HG03060 (cell line): Measurements from ENCODE around the gene ATAD5.
"Not testable (repeated sequence)": the region's sequence is repeated elsewhere in the genome, so short reads cannot be mapped to it uniquely, and the experiment has no call there.

Source experiments
- ATAC-seq: cut with Tn5 transposase; IDR thresholded peaks from one replicate; pipeline ENCODE4 v1.9.1; 2021; ENCODE audit warnings: low read depth, moderate number of reproducible peaks; ENCODE audit not compliant: unreplicated experiment

ATAD5 gene

DNA sequence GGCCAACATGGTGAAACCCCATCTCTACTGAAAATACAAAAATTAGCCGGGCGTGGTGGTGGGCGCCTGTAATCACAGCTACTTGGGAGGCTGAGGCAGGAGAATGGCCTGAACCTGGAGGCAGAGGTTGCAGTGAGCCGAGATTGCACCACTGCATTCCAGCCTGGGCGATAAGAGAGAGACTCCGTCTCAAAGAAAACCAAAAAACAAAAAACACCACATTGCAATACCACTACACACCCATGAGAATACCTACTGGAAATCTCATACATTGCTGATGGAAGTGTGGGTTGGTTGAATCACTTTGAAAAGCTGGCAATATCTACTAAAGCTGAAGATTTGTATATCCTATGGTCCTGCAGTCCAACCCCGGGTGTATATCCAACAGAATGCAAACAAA is 78.4 kb downstream of the ATAD5 start:
- ATAC-seq = not testable (repeated sequence)

DNA sequence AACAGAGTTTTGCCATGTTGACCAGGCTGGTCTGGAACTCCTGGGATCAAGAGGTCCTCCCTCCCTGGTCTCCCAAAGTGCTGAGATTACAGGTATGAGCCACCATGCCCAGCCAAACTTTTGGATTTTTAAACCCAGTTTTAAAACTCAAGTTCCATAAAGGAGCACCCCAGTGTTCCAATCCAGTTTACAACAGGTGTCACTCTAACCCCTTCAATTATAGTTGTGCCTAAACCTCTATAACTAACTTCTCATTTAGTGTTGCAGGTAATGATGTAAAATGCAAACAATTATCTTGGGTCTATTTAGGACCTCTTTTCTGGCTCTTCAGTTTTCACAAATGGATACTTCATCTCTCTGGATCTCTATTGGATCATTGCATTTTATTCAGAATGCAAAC is 82.2 kb downstream of the ATAD5 start:
- no peak for ATAC-seq

DNA sequence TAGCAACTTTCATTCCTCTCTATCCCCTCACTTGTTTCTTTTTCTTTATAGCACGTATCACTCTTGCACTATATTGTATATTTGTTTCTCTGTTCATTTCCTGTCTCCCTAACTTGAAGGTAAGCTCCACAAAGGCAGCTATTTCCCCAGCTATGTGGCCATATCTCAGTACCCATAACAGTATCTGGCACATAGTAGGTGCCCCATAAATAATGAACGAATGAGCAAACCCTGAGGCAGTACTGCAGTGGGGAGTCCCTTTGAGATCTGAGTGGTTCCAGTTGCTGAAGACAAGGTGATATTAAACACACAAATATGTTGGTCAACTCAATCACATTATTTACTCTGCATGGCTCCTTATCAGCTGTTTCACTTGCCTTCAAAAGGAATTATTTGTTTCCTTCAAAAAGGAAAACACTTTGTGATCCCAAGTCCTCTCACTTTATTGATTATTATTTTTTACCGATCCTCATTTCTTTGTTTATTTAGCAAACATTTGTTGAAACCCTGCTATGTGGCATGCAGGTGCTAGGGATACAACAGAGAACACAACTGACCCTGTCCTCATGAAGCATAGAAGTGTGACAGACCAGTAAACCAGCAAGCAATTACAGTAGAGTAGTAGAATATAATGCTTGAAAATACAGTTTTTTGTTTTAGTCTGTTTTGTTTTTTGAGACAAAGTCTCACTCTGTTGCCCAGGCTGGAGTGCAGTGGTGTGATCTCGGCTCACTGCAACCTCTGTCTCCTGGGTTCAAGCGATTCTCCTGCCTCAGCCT is 84.3 kb downstream of the ATAD5 start:
- no peak for ATAC-seq

DNA sequence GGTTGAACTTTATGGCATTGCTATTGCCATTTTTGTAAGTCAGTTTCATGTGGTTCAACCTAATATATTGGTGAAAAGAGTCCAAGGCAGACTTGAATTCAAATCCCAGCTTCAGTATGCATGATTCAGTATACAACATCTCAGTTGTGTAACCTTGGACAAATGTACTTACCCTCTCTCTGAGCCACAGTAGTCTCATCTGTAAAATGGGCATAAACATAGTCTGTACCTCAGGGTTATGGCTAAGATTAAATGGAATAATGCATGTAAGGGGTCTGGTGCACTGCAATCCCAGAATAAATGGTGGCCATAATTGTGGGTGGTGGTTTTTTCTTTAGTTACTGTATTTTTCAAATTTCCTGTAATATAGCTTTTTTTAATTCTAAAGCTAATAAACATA is 85.3 kb downstream of the ATAD5 start:
- ATAC-seq = no peak

DNA sequence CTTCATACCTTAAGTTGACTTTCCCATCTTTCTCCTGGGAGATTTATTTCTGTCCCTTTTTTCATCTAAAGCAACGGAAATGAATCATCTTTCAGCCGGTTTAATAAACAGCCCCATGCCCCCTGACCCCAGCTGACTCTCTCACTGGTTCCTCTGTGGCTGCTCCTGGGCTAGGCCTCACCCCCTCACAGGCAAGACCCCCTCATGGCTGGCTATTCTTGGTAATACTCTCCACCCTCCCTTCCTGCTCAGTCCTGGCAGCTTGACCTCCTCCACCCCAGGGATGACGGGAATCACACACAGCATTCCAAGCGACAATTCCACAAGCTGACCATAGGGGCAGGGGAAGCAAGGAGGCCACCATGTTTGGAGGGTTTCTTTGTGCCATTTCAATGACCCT is 88.5 kb downstream of the ATAD5 start:
- no peak for ATAC-seq

DNA sequence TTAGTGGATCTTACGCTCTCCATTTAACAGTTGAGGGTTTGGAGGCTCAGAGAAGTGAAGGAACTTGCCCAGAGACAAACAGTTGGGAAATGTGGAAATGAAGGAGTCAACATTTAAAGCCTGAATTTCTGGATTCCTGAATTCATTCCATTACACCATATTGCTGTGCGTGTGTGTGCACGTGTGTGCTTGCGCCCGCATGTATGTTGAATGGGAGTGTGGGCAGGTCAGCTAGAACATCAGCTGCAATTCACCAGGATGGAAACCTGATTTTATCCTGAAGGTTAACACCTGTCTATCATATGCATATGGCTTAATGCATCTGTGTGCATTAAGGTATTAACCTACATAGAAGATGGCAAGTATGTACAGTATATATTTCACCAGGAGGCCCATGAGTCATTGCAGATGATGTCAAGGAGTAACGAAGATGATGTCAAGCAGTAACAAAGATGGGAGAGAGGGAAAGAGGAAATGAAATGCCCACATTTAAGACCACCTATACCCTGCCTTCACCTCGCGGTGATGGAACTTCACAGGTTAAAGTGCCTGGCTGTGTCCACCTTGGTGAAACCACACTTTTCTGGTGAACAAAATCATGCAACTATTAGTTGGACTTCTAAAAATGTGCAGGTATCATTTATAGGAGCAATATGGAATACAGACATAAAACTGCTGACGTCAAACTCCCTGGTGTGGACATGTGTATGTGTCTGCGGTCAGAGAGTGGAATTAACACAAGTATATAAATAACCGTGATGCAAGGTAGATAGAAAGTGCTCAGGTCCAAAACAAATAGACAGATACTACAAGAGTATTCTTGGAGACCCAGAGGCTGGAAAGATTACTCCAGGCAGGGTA is 89.1 kb downstream of the ATAD5 start:
- no peak for ATAC-seq

DNA sequence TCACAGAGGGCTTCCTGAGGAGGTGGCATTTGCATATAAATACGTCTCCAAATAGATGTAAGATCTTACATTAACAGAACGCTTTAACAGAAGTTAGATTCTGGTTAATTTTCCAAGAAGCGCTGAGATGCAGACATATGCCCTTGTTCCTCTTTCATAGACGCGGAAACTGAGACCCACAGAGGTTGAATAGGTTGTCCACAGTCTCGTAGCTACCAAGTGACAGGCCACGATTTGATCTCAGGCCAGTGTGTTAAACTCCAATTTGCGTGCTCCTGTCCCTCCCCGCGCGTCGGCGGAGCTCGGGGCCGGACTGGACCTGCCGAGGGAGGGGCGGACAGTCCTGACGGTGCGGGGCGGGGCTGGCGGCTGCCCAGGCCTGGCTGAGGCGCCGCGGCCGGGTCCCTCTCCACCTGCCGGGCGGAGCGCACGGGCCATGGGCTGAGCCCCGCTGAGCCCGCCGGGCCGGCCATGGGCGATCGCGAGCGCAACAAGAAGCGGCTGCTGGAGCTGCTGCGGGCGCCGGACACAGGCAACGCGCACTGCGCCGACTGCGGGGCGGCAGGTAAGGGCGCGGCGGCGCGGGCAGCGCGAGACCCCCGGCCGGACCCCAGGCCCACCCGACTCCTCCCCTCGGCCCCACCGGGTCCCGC is 89.9 kb downstream of the ATAD5 start, which contains the start of gene ADAP2:
Gene ADAP2 (plus strand): TSS at position 402 of the 653 bp plus-strand sequence. CDS start 70 bp downstream, at position 472.
- ATAC-seq = no peak

DNA sequence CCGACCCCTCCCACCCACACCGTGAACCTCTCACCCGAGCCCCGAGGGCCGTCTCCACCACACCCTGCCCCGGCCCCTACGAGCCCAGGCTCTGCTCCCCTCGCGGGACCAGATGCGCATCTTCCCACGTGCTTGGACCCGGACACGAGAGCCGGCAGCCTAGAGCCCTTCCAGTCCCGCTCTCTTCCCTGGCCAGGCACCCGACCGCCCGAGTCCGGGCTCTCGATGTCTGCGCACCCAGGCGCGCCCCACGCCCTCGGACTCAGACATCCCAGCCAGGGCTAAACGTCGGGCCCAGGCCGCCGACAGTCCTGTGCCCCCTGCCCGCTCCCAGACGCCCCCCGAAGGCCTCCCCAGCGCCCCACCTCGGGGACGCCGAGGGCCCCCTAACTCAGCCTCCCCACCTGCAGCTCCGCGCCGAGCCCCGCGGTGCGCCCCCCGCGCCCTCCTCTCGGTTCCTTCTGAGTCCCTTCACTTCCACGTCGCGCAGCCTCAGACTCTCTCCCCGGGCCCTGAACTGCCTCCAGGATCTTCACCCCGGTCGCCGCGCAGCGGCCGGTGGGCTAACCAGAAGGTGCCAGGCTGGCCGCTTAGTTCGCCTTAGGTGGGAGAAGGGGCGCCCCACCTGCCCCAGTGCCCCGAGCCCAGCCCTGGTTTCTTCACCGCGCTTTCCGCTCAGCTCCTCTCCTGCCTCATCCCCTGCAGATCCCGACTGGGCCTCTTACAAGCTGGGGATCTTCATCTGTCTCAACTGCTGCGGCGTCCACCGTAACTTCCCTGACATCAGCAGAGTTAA is 90.7 kb downstream of the ATAD5 start:
- no peak for ATAC-seq

DNA sequence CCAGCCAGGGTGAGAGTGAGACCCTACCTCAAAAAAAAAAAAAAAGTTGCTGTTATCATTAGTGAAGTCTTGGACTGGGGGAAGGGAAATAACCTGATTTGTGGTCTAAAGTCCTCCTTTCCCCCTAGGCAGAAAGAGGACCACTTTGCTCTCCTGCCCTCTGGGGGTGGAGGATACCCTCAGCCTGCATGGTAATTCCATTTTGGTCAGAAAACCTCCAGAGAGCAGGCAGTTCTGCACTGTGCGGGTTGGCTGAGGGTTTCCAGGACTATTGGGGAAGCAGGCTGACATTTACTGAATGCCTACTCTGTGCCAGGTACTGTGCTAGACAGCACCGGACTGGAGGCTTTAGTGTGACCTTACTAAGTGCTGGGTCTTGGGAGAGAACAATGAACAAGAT is 92.6 kb downstream of the ATAD5 start:
- no peak for ATAC-seq

DNA sequence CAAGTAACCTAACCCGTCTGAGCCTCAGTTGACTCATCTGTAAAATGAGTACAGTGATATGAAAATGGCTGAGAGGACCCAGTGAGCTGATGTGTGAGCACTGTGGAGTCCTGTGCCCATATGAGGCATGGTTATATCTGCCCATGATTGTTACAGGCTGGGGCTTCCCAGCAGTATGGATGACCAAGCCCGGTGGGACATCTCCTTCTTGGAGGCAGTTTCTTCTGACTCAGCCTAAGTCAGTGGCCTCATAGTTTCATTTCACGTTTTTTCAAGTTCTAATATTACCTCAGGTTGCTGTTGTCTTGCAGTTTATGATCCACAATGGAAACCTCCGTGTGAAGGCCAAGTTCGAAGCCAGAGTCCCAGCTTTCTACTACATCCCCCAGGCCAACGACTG is 94.8 kb downstream of the ATAD5 start:
- ATAC-seq = no peak

DNA sequence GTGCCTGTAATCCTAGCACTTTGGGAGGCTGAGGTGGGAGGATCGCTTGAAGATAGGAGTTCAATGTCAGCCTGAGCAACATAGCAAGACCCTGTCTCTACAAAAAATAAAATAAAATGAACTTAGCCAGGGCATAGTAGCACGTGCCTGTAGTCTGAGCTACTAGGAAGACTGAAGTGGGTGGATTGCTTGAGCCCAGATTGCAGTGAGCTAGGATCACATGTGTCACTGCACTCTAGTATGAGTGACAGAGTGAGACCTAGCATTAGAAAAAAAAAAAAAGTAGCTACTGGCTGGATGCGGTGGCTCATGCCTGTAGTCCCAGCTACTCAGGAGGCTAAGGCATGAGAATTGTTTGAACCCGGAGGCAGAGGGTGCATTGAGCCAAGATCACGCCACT is 96.0 kb downstream of the ATAD5 start:
- ATAC-seq = no peak

DNA sequence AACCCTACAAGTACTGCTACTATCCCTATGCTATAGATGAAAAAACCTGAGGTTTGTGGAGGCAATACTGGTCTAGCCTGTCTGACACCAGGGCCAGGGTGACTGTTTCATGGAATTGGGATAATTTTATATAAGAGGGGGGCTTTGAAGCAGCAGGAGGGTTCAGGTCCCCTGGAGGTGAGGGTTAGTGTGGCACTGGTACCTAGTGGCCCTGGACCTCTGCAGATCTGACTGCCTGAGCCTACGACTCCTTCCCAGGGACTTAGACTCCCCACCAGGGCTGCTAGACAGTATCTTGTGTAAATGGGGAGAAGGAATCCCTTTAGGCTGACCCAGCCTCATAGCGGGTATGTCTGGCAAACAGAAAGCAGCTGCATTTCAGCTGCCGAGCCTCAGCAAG is 96.8 kb downstream of the ATAD5 start:
- no peak for ATAC-seq

DNA sequence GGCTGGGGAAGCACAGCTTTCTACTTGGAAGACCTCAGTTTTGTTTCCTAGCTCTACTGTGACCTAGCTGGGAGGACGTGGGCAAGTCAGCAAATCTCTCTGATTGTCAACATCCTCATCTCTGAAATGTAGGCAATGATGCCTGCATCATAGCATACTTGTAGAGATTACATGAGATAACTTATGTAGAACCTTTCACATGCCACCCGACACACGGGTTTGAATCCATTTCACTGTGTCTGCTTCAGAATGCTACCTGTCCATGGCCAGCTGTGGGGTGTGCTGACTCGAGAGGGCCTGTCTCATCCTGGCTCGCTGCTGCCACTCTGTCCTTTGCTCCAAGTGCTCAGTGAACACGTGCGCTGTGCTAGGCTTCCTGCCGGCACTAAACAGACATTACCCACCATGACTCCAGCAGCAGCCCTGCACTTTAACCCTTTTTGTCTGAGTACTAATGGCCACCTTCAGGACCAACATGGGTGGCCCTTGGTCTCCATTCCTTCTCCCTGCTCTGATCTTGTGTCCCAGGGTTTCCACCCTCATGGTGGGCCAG is 97.4 kb downstream of the ATAD5 start:
- no peak for ATAC-seq

DNA sequence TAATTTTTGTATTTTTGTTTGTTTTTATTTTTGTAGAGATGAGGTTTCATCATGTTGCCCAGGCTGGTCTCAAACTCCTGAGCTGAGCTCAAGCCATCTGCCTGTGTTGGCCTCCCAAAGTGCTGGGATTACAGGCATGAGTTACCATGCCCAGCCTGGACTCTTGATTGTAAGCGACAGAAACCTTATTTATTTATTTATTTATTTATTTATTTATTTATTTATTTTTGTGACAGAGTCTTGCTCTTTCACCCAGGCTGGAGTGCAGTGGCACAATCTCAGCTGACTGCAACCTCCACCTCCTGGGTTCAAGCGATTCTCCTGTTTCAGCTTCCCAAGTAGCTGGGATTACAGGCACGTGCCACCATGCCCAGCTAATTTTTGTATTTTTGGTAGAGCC is 98.1 kb downstream of the ATAD5 start:
- not testable (repeated sequence) for ATAC-seq

DNA sequence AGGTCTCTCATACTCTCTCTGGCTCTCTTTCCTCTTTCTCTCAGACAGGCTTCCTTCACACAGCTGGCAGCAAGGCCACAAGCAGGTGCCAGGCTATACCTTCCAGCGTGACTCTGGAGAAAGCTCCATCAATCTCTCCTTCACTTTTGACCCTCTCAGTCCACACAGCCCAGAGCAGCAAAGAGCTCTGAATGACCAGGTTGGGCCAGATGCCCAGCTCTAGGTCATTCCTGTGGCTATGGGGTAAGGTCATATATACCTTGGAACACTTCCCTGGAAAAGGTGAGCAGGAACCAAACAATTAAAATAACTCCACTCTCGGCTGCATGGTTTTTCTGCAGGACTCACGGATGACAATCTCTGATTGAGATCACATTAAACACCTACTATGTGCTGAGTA is 98.7 kb downstream of the ATAD5 start:
- no peak for ATAC-seq

DNA sequence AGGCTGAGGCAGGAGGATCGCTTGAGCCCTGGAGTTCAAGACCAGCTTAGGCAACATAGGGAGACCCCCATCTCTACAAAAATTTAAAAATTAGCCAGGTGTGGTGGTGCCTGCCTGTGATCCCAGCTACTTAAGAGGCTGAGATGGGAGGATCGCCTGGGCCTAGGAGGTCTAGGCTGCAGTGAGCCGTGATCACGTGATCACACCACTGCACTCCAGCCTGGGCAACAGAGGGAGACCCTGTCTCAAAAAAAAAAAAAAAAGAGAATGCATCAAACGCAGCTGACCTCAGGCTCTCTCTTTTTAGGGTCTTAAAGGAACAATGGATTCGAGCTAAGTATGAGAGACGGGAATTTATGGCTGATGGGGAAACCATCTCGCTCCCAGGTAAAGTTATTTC is 99.8 kb downstream of the ATAD5 start:
- ATAC-seq = not testable (repeated sequence)

DNA sequence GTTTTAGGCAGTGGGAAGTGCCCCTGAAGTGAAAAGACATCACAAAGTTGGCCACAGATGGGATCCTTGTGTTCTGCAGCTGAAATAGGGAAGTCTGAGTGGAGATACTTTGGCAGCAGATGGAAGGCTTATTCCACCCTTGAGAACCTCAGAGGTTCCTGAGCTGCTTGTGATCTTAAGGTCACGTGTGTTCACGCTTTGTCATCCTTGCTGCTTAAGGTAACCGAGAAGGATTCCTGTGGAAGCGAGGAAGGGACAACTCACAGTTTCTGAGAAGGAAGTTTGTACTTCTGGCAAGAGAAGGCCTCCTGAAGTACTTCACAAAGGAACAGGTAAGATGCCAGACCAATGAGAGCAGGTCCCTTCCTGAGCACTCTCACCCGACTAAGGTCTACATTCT is 102.2 kb downstream of the ATAD5 start:
- ATAC-seq = no peak

DNA sequence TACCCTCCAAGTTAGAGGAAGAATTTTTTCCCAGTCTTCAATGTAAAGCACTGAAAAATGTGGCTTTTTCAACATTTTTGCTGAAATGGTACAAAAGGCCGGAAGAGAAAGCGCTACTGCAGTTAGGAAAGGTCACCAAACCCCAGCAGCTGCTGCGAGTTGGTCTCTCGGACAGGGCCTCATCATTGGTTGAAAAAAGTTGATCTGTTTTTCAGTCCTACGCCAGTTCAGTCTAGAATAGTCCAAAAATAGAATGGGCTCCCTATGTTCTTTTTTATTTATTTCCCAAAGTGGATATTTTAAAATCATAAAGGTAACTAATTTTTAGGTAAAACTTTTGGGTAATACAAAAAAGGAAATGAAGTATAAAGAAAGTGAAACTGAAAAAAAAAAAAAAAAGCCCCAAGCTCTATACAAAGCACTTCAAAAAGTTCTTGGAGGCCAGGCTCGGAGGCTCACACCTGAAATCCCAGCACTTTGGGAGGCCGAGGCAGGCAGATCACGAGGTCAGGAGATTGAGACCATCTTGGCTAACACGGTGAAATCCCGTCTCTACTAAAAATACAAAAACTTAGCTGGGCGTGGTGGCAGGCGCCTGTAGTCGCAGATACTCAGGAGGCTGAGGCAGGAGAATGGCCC is 107.4 kb downstream of the ATAD5 start:
- no peak for ATAC-seq

DNA sequence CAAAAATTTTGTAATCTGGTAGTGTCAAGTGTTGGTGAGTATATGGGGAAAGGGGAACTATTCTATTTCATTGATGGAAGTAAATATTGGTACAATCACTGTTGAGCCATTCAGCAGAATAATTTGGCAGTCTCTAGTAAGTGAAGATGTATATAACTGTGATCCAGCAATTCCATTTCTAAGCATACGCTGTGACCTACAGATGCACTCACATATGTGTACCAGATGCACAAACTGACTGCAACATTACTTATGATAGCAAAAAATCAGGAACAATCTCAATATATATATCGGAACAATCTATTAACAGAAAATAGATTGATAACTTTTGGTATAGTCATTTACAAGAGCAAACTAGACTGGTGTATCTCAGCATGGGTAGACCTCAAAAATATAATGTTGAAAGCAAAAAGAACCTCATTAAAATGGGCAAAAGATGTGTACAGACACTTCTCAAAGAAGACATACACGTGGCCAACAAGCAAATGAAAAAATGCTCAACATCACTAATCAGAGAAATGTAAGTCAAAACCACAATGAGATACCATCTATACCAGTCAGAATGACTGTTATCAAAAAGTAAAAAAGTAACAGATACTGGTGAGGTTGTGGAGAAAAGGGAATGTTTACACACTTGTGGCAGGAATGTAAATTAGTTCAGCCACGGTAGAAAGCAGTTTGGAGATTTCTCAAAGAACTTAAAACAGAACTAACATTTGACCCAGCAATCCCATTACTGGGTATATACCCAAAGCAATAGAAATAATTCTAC is 110.7 kb downstream of the ATAD5 start:
- ATAC-seq = no peak
